Stimulated activated CD4-positive, alpha-beta T cell treated with anti-CD3 and anti-CD28 coated beads, Interleukin-2, amount 100 ng/mL, for 4 hours (primary cell): ENCODE measurements around the gene ZNF718.
"Not testable (repeated sequence)": the region's sequence is repeated elsewhere in the genome, so short reads cannot be mapped to it uniquely, and the experiment has no call there.

Source experiments
- DNase-seq: peaks from one replicate; pipeline ENCODE4 v3.0.0-alpha.2; 2020; ENCODE audit warnings: low read depth

The ZNF718 gene

GRCh38 chr4:161496-162284 lies 37.4 kb downstream of the ZNF718 start:
- no peak for DNase-seq

- DNase-seq = not testable (repeated sequence)
Measured at GRCh38 chr4:169640-170039, 45.3 kb downstream of the ZNF718 start.

- not testable (repeated sequence) for DNase-seq
Measured at GRCh38 chr4:171318-171717, 47.0 kb downstream of the ZNF718 start.

GRCh38 chr4:173666-174314 lies 49.5 kb downstream of the ZNF718 start:
- no peak for DNase-seq

GRCh38 chr4:175986-176385 lies 51.7 kb downstream of the ZNF718 start:
- no peak for DNase-seq

- no peak for DNase-seq
Measured at GRCh38 chr4:176995-177394, 52.7 kb downstream of the ZNF718 start.

GRCh38 chr4:182225-182624 lies 57.9 kb downstream of the ZNF718 start:
- not testable (repeated sequence) for DNase-seq

GRCh38 chr4:188091-188490 lies 63.8 kb downstream of the ZNF718 start:
- DNase-seq = no peak

GRCh38 chr4:195159-195558 lies 70.9 kb downstream of the ZNF718 start:
- not testable (repeated sequence) for DNase-seq

GRCh38 chr4:200936-201335 lies 76.6 kb downstream of the ZNF718 start:
- DNase-seq = no peak

- DNase-seq = not testable (repeated sequence)
Measured at GRCh38 chr4:202822-203221, 78.5 kb downstream of the ZNF718 start.

- no peak for DNase-seq
Measured at GRCh38 chr4:205097-205756, 80.9 kb downstream of the ZNF718 start.

GRCh38 chr4:206054-206453 lies 81.8 kb downstream of the ZNF718 start:
- DNase-seq = no peak

- DNase-seq = not testable (repeated sequence)
Measured at GRCh38 chr4:208416-209096, 84.3 kb downstream of the ZNF718 start.

- no peak for DNase-seq
Measured at GRCh38 chr4:211033-211511, 86.8 kb downstream of the ZNF718 start.

GRCh38 chr4:212438-213188 lies 88.3 kb downstream of the ZNF718 start:
- DNase-seq = no peak

GRCh38 chr4:213189-213535 lies 88.9 kb downstream of the ZNF718 start:
- DNase-seq = not testable (repeated sequence)
